ENCODE measurements around the gene SYNGR1.

The SYNGR1 gene

DNA sequence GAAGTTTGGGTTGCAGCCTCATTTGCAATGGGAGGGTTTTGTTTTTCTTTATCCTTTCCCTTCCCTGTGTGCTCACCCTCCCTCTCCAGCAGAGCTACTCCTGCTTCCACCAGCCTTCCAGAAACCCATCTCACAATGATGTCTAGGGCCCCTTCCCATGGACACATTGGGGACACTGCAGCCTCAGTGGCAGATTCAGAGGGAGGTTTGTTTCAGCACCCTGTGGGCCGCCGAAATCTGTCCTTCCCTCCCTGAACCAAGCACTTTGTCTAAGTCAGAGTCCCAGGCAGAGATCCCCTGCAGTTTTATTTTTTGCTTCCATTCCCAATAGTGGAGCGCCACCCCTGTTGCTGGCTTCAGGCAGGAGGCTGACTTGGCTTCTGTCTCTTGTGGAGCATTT lies 8.6 kb upstream of the SYNGR1 start:
- Histone ChIP-seq H3K36me3 (ENCODE audit: control insufficient read depth, insufficient read depth, low read length) (no peaks in the 10 kb centered on the region), H3K4me3 (ENCODE audit: low read depth, low read length) (no peak overlapping the region), H3K9me3 (ENCODE audit: control insufficient read depth, insufficient read depth, low read depth, low read length) (no peaks in the 10 kb centered on the region), H3K9ac (ENCODE audit: low read length) (no peak overlapping the region), H3K27ac (ENCODE audit: low read depth, low read length) (no peak overlapping the region), H3K27me3 (ENCODE audit: control insufficient read depth, insufficient read depth, low read length) (no peaks in the 10 kb centered on the region), H3K4me1 (ENCODE audit: control insufficient read depth, insufficient read depth, low read length) (peaks cover 4% of the 10 kb centered on the region)

- no peaks in the 10 kb centered on the region for H3K36me3 ChIP-seq (ENCODE audit: control insufficient read depth, insufficient read depth, low read length)
- H3K4me3 ChIP-seq (ENCODE audit: low read depth, low read length): no peak overlapping the region
- no peak overlapping the region for H3K9ac ChIP-seq (ENCODE audit: low read length)
- H3K27me3 ChIP-seq (ENCODE audit: control insufficient read depth, insufficient read depth, low read length): no peaks in the 10 kb centered on the region
- H3K27ac ChIP-seq (ENCODE audit: low read depth, low read length): no peak overlapping the region
- H3K4me1 ChIP-seq (ENCODE audit: control insufficient read depth, insufficient read depth, low read length): peaks cover 4% of the 10 kb centered on the region
- H3K9me3 ChIP-seq (ENCODE audit: control insufficient read depth, insufficient read depth, low read depth, low read length): no peaks in the 10 kb centered on the region
Observed at GRCh38 chr22:39343259-39344045, 6.3 kb upstream of the SYNGR1 start.

DNA sequence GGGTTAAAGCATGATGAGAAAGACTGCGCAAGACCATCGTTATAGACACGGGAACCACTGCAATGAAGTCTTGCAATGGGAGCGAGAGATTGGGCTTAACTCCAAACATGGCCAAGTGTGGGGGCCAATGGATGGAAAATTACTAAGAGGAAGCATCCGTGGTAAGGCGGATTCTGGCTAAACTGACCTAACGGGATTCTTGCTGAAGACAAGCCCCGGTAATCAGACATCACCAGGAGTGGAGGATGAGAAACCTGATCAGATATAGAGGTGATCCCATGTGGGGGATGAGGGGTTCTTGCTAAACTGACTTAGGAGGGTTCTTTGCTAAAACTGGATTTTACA lies 5.8 kb upstream of the SYNGR1 start:
- Histone ChIP-seq H3K27me3 (ENCODE audit: control insufficient read depth, insufficient read depth, low read length) (no peaks in the 10 kb centered on the region), H3K36me3 (ENCODE audit: control insufficient read depth, insufficient read depth, low read length) (no peaks in the 10 kb centered on the region), H3K27ac (ENCODE audit: low read depth, low read length) (no peak overlapping the region), H3K4me1 (ENCODE audit: control insufficient read depth, insufficient read depth, low read length) (peaks cover 8% of the 10 kb centered on the region), H3K9me3 (ENCODE audit: control insufficient read depth, insufficient read depth, low read depth, low read length) (no peaks in the 10 kb centered on the region), H3K4me3 (ENCODE audit: low read depth, low read length) (no peak overlapping the region), H3K9ac (ENCODE audit: low read length) (no peak overlapping the region)

- peaks cover 12% of the 10 kb centered on the region for H3K4me1 ChIP-seq (ENCODE audit: control insufficient read depth, insufficient read depth, low read length)
- no peaks in the 10 kb centered on the region for H3K36me3 ChIP-seq (ENCODE audit: control insufficient read depth, insufficient read depth, low read length)
- H3K27ac ChIP-seq (ENCODE audit: low read depth, low read length): no peak overlapping the region
- no peaks in the 10 kb centered on the region for H3K9me3 ChIP-seq (ENCODE audit: control insufficient read depth, insufficient read depth, low read depth, low read length)
- H3K9ac ChIP-seq (ENCODE audit: low read length): no peak overlapping the region
- no peaks in the 10 kb centered on the region for H3K27me3 ChIP-seq (ENCODE audit: control insufficient read depth, insufficient read depth, low read length)
- no peak overlapping the region for H3K4me3 ChIP-seq (ENCODE audit: low read depth, low read length)
Observed at GRCh38 chr22:39345231-39345630, 4.6 kb upstream of the SYNGR1 start.

- Histone ChIP-seq H3K9me3 (ENCODE audit: control insufficient read depth, insufficient read depth, low read depth, low read length) (no peaks in the 10 kb centered on the region), H3K36me3 (ENCODE audit: control insufficient read depth, insufficient read depth, low read length) (no peaks in the 10 kb centered on the region), H3K9ac (ENCODE audit: low read length) (no peak overlapping the region), H3K4me3 (ENCODE audit: low read depth, low read length) (peak overlapping the region; percentile 82), H3K27me3 (ENCODE audit: control insufficient read depth, insufficient read depth, low read length) (no peaks in the 10 kb centered on the region), H3K4me1 (ENCODE audit: control insufficient read depth, insufficient read depth, low read length) (peaks cover 32% of the 10 kb centered on the region), H3K27ac (ENCODE audit: low read depth, low read length) (no peak overlapping the region)
Observed at GRCh38 chr22:39348909-39349505, 784 bp upstream of the SYNGR1 start.

GRCh38 chr22:39349506-39349966 lies 255 bp upstream of the SYNGR1 start:
- Histone ChIP-seq H3K27me3 (ENCODE audit: control insufficient read depth, insufficient read depth, low read length) (no peaks in the 10 kb centered on the region), H3K9me3 (ENCODE audit: control insufficient read depth, insufficient read depth, low read depth, low read length) (no peaks in the 10 kb centered on the region), H3K27ac (ENCODE audit: low read depth, low read length) (no peak overlapping the region), H3K4me3 (ENCODE audit: low read depth, low read length) (peak overlapping the region; percentile 82), H3K9ac (ENCODE audit: low read length) (peak overlapping the region; percentile 63), H3K4me1 (ENCODE audit: control insufficient read depth, insufficient read depth, low read length) (peaks cover 31% of the 10 kb centered on the region), H3K36me3 (ENCODE audit: control insufficient read depth, insufficient read depth, low read length) (no peaks in the 10 kb centered on the region)

- Histone ChIP-seq H3K27ac (ENCODE audit: low read depth, low read length) (no peak overlapping the region), H3K36me3 (ENCODE audit: control insufficient read depth, insufficient read depth, low read length) (no peaks in the 10 kb centered on the region), H3K9ac (ENCODE audit: low read length) (peak overlapping the region; percentile 63), H3K27me3 (ENCODE audit: control insufficient read depth, insufficient read depth, low read length) (no peaks in the 10 kb centered on the region), H3K4me1 (ENCODE audit: control insufficient read depth, insufficient read depth, low read length) (peaks cover 31% of the 10 kb centered on the region), H3K9me3 (ENCODE audit: control insufficient read depth, insufficient read depth, low read depth, low read length) (no peaks in the 10 kb centered on the region), H3K4me3 (ENCODE audit: low read depth, low read length) (peak overlapping the region; percentile 82)
Observed at GRCh38 chr22:39350757-39351688, 1.2 kb downstream of the SYNGR1 start.

GRCh38 chr22:39351689-39352214 lies 2.0 kb downstream of the SYNGR1 start:
- Histone ChIP-seq H3K9ac (ENCODE audit: low read length) (no peak overlapping the region), H3K4me3 (ENCODE audit: low read depth, low read length) (0 out of 2 replicates have a peak overlapping the region, but pooled peaks have one; percentile 24)

DNA sequence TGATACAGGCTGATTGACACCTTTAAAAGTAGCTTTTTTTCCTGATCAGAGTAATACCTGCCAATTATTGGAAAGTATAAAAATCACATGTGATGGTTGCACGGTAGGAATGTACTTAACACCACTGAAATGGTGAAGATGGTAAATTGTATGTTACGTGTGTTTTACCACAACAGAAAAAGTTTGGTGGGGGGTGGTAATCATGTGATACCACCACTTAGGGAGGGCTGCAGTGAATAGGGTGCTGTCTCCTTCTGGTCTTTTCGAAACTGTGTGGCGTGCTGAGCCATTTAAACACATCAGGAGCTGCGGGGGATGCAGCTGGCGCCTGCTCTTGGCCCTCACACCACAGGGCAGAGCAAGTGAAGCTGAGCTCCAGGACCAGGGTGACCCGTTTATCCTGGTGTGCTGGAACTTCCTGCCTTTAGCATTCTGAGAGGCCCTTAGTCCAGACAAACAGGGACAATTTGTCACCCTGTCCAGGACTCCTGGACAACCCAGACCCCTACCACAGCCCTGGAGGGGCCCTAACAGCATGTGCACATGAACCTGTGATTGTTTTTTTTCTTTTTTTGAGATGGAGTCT lies 2.6 kb downstream of the SYNGR1 start:
- H3K9ac ChIP-seq (ENCODE audit: low read length): no peak overlapping the region

More at GRCh38 chr22:39351689-39352214, 2.0 kb downstream of the SYNGR1 start:
- peaks cover 31% of the 10 kb centered on the region for H3K4me1 ChIP-seq (ENCODE audit: control insufficient read depth, insufficient read depth, low read length)
- H3K27ac ChIP-seq (ENCODE audit: low read depth, low read length): no peak overlapping the region
- H3K9me3 ChIP-seq (ENCODE audit: control insufficient read depth, insufficient read depth, low read depth, low read length): no peaks in the 10 kb centered on the region
- H3K36me3 ChIP-seq (ENCODE audit: control insufficient read depth, insufficient read depth, low read length): no peaks in the 10 kb centered on the region
- H3K27me3 ChIP-seq (ENCODE audit: control insufficient read depth, insufficient read depth, low read length): no peaks in the 10 kb centered on the region

DNA sequence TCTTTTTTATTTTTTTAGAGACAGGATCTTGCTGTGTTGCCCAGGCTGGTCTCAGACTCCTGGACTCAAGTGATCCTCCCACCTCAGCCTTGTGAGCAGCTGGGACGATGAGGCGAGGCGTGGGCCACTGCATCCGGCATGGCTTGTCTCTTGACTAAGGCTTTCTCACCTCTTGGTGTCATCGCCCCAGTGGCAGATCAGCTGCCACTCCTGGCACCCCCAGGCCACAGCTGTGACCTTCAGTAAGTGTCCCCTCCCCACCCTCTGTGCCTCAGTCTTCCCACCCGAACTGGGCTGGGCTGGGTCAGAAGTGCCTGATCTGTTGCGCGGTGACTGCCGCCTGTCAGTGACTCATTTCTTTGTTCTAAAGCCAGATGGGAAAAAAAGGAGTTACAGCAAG lies 3.6 kb downstream of the SYNGR1 start:
- peaks cover 36% of the 10 kb centered on the region for H3K4me1 ChIP-seq (ENCODE audit: control insufficient read depth, insufficient read depth, low read length)
- no peak overlapping the region for H3K9ac ChIP-seq (ENCODE audit: low read length)
- no peak overlapping the region for H3K27ac ChIP-seq (ENCODE audit: low read depth, low read length)
- no peaks in the 10 kb centered on the region for H3K36me3 ChIP-seq (ENCODE audit: control insufficient read depth, insufficient read depth, low read length)
- H3K4me3 ChIP-seq (ENCODE audit: low read depth, low read length): no peak overlapping the region
- no peaks in the 10 kb centered on the region for H3K9me3 ChIP-seq (ENCODE audit: control insufficient read depth, insufficient read depth, low read depth, low read length)
- H3K27me3 ChIP-seq (ENCODE audit: control insufficient read depth, insufficient read depth, low read length): no peaks in the 10 kb centered on the region

More for the DNA sequence above, 2.6 kb downstream of the SYNGR1 start:
- H3K4me1 ChIP-seq (ENCODE audit: control insufficient read depth, insufficient read depth, low read length): peaks cover 36% of the 10 kb centered on the region
- H3K27me3 ChIP-seq (ENCODE audit: control insufficient read depth, insufficient read depth, low read length): no peaks in the 10 kb centered on the region
- H3K9me3 ChIP-seq (ENCODE audit: control insufficient read depth, insufficient read depth, low read depth, low read length): no peaks in the 10 kb centered on the region
- H3K36me3 ChIP-seq (ENCODE audit: control insufficient read depth, insufficient read depth, low read length): no peaks in the 10 kb centered on the region
- no peak overlapping the region for H3K4me3 ChIP-seq (ENCODE audit: low read depth, low read length)
- H3K27ac ChIP-seq (ENCODE audit: low read depth, low read length): no peak overlapping the region
